ENCODE results near the gene QKI. TPM values are rescaled to one million over a fixed set of nuclear protein-coding genes. Genes with fewer than 3 reads are reported as not detected.
A peak's percentile ranks its signal among the peaks of the same experiment; 100 is the strongest.

QKI gene
- total and polyA plus RNA-seq, 2 experiments from 2014 or later = 38.0 to 92.5 TPM

DNA sequence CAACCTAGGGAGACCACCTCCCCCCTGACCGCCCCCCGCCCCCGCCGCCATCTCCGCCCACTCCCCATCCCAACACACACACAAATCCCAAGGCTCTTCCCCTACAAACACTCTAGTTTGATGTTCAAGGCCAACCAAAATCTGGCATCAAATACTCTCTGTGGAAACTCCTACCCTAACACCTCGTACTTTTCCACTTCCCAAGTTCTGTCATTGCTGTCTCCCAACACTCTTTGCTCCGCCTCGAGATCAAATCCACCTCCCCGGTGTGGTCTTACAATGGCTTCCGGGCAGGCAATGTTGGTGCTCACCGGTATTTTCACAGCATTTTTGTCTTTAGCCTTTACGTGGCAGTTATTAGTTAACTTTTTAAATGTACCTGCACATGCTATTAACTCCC is 4.8 kb upstream of the QKI start:
- WGBS (ENCODE audit: low lambda C conversion rate, missing lambda C conversion rate) = 90% methylated on average over 9 of the region's 12 CpGs
- no peak for DNase-seq (ENCODE audit: low spot score)

DNA sequence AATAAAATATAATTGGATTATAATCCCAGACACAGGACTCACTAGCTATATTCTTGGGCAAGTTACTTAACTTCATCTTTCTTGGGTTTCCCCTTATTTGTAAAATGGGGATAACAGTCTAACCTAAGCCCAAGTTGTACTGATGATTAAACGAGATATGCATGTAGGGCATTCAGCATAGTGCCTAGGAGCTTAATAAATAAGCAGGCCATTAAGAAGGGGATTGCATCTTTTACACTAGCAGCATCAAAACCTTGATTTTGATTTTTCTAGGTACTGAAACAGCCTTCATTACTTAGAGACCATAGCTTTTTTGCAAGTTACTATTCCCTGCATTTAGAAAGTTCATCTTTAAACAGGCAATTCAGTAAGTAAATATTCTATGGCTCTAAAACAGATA is 2.2 kb upstream of the QKI start:
- no peaks in the 10 kb centered on the region for H3K9me3 ChIP-seq (ENCODE audit: low read depth)
- no peaks in the 10 kb centered on the region for H3K4me1 ChIP-seq (ENCODE audit: insufficient read depth)
- peak overlapping the region; percentile 80 for H3K4me2 ChIP-seq
- H3K27ac ChIP-seq = peak overlapping the region; percentile 98
- TF ChIP-seq EZH2 (IDR thresholded peaks at IDR 0.05; ENCODE audit: borderline replicate concordance) (no peak), CTCF (IDR thresholded peaks at IDR 0.05; ENCODE audit: poor library complexity) (no peak), EZH2phosphoT487 (IDR thresholded peaks at IDR 0.05; ENCODE audit: low read depth, severe bottlenecking, unreplicated experiment) (no peak)
- H4K20me1 ChIP-seq (ENCODE audit: insufficient read depth, poor library complexity, severe bottlenecking) = peaks cover 5% of the 10 kb centered on the region
- H3K27me3 ChIP-seq = no peaks in the 10 kb centered on the region
- no peaks in the 10 kb centered on the region for H3K9me2 ChIP-seq (replicated peaks; ENCODE audit: insufficient read depth)
- no peak overlapping the region for H2AFZ ChIP-seq
- no peaks in the 10 kb centered on the region for H3K36me3 ChIP-seq (replicated peaks; ENCODE audit: insufficient read depth, low read depth)
- peak overlapping the region; percentile 98 for H3K4me3 ChIP-seq
- 58% methylated on average over 1 of the region's 1 CpG for WGBS (ENCODE audit: low lambda C conversion rate, missing lambda C conversion rate)
- peaks cover 16% of the 10 kb centered on the region for H3K79me2 ChIP-seq
- DNase-seq (ENCODE audit: low spot score) = no peak

More for the DNA sequence above, 4.8 kb upstream of the QKI start:
- Histone ChIP-seq H3K4me1 (ENCODE audit: insufficient read depth) (peaks cover 5% of the 10 kb centered on the region), H4K20me1 (ENCODE audit: insufficient read depth, poor library complexity, severe bottlenecking) (no peaks in the 10 kb centered on the region), H3K4me3 (no peak overlapping the region), H3K27ac (no peak overlapping the region), H3K9me3 (ENCODE audit: low read depth) (no peaks in the 10 kb centered on the region), H3K4me2 (no peak overlapping the region), H3K9me2 (replicated peaks; ENCODE audit: insufficient read depth) (no peaks in the 10 kb centered on the region), H2AFZ (no peak overlapping the region), H3K79me2 (no peaks in the 10 kb centered on the region), H3K36me3 (replicated peaks; ENCODE audit: insufficient read depth, low read depth) (no peaks in the 10 kb centered on the region), H3K27me3 (no peaks in the 10 kb centered on the region)
- TF ChIP-seq EZH2phosphoT487 (IDR thresholded peaks at IDR 0.05; ENCODE audit: low read depth, severe bottlenecking, unreplicated experiment) (no peak), CTCF (IDR thresholded peaks at IDR 0.05; ENCODE audit: poor library complexity) (no peak), EZH2 (IDR thresholded peaks at IDR 0.05; ENCODE audit: borderline replicate concordance) (no peak)

- Histone ChIP-seq H3K4me2 (peak overlapping the region; percentile 80), H3K4me3 (peak overlapping the region; percentile 98), H3K79me2 (peaks cover 22% of the 10 kb centered on the region), H4K20me1 (ENCODE audit: insufficient read depth, poor library complexity, severe bottlenecking) (peaks cover 10% of the 10 kb centered on the region), H3K9me2 (replicated peaks; ENCODE audit: insufficient read depth) (no peaks in the 10 kb centered on the region), H2AFZ (peak overlapping the region; percentile 74), H3K27ac (peak overlapping the region; percentile 98), H3K36me3 (replicated peaks; ENCODE audit: insufficient read depth, low read depth) (no peaks in the 10 kb centered on the region), H3K9me3 (ENCODE audit: low read depth) (no peaks in the 10 kb centered on the region), H3K27me3 (no peaks in the 10 kb centered on the region), H3K4me1 (ENCODE audit: insufficient read depth) (no peaks in the 10 kb centered on the region)
- TF ChIP-seq EZH2 (IDR thresholded peaks at IDR 0.05; ENCODE audit: borderline replicate concordance) (no peak), CTCF (IDR thresholded peaks at IDR 0.05; ENCODE audit: poor library complexity) (no peak), EZH2phosphoT487 (IDR thresholded peaks at IDR 0.05; ENCODE audit: low read depth, severe bottlenecking, unreplicated experiment) (no peak)
- 7% methylated on average over 14 of the region's 14 CpGs for WGBS (ENCODE audit: low lambda C conversion rate, missing lambda C conversion rate)
- DNase-seq (ENCODE audit: low spot score) = no peak
Measured at GRCh38 chr6:163412801-163413344, 1.6 kb upstream of the QKI start.

All from hepatocyte (in vitro differentiated cells).